ENCODE results near the gene MFAP2. TPM values are rescaled to one million over a fixed set of nuclear protein-coding genes. Genes with fewer than 3 reads are reported as not detected.

The MFAP2 gene
- total and polyA plus RNA-seq, 8 donors = 4.6 to 19.5 (median 8.7) TPM

- TF ChIP-seq, protein P1, sequence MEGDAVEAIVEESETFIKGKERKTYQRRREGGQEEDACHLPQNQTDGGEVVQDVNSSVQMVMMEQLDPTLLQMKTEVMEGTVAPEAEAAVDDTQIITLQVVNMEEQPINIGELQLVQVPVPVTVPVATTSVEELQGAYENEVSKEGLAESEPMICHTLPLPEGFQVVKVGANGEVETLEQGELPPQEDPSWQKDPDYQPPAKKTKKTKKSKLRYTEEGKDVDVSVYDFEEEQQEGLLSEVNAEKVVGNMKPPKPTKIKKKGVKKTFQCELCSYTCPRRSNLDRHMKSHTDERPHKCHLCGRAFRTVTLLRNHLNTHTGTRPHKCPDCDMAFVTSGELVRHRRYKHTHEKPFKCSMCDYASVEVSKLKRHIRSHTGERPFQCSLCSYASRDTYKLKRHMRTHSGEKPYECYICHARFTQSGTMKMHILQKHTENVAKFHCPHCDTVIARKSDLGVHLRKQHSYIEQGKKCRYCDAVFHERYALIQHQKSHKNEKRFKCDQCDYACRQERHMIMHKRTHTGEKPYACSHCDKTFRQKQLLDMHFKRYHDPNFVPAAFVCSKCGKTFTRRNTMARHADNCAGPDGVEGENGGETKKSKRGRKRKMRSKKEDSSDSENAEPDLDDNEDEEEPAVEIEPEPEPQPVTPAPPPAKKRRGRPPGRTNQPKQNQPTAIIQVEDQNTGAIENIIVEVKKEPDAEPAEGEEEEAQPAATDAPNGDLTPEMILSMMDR (IDR thresholded peaks at IDR 0.05) = no peak
- Histone ChIP-seq H3K27ac (peak overlapping the region; percentile 35 to 68 (median 63)), H3K9me3 (no peaks in the 10 kb centered on the region), H3K27me3 (no peaks in the 10 kb centered on the region), H3K36me3 (peaks cover 0 to 10% (median 0%) of the 10 kb centered on the region in 3 donors), H3K4me1 (peaks cover 0 to 5% (median 4%) of the 10 kb centered on the region in 3 donors), H3K4me3 (peak overlapping the region; percentile 7 to 44 (median 34))
- ATAC-seq (no peak), FAIRE-seq (no peak), DNase-seq (no peak)
- 87 to 88% methylated on average over 14 of the region's 14 CpGs for WGBS, 2 donors
- intact Hi-C loops (cut with DNase I) = no loop called here
Observed at GRCh38 chr1:16961297-16962133, 18.9 kb downstream of the MFAP2 start.

DNA sequence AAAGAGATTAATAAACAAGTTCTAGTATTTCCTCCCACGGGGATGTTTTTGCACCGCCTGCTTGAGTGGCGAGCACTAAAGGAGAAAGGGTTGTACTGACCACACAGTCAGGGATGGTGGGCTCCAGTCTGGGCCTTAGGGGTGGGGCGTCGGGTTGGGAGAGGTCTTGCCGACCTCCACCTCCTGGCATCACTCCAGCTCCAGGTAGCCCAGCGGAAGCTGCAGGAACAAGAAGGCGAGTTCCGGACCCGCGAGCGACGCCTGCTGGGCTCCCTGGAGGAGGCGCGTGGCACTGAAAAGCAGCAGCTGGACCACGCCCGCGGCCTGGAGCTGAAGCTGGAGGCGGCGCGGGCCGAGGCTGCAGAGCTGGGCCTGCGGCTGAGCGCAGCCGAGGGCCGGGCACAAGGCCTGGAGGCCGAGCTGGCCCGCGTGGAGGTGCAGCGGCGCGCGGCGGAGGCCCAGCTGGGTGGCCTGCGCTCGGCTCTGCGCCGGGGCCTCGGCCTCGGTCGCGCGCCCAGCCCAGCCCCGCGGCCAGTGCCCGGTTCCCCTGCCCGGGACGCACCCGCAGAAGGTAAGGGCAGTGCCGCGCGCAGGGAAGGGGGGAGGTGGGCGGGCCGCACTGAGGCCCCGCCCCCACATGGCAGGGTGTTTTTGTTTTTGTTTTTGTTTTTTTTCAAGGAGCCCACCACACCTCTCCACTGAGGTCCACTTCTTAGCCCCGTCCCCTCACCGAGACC is 19.7 kb downstream of the MFAP2 start:
- Histone ChIP-seq H3K27me3 (no peaks in the 10 kb centered on the region), H3K9me3 (no peaks in the 10 kb centered on the region), H3K36me3 (peaks cover 0 to 8% (median 0%) of the 10 kb centered on the region in 3 donors), H3K27ac (peak overlapping the region; percentile 35 to 68 (median 63)), H3K4me1 (peaks cover 0 to 5% (median 4%) of the 10 kb centered on the region in 3 donors), H3K4me3 (peak overlapping the region; percentile 7 to 44 (median 34))
- intact Hi-C loops (cut with DNase I) = no loop called here
- FAIRE-seq = no peak
- ATAC-seq = peak; percentile 85 to 91 (median 89)
- peak; percentile 90 to 99 (median 96) for DNase-seq
- 4 to 7% methylated on average over 30 to 54 of the region's 57 CpGs for WGBS, 2 donors
- TF ChIP-seq, protein P1 (IDR thresholded peaks at IDR 0.05) = peak; percentile 50 to 62 (median 56)

DNA sequence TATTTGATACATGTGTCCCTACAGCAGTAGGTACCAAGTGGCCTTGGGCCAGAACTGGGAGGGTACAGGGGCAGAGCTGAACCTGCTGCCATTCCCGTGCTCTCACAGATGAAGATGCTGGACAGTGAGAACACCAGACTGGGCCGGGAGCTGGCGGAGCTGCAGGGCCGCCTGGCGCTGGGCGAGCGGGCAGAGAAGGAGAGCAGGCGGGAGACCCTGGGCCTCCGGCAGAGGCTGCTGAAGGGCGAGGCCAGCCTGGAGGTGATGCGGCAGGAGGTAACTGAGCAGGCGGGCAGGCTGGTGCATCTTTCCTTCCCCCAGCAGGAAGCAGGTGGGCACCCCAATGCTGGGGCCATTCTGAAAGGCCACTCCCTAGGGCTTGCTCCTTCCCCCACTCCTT is 21.9 kb downstream of the MFAP2 start:
- no peaks in the 10 kb centered on the region for H3K27me3 ChIP-seq
- intact Hi-C loops (cut with DNase I) = loop anchor here (5.0 kb wide), 2 partner anchors 84 to 89 kb away; no protein-coding TSS in a partner anchor
- peaks cover 0 to 6% (median 0%) of the 10 kb centered on the region in 3 donors for H3K36me3 ChIP-seq
- DNase-seq (no peak), FAIRE-seq (no peak), ATAC-seq (no peak)
- TF ChIP-seq, protein P1 (IDR thresholded peaks at IDR 0.05) = no peak
- peaks cover 0 to 5% (median 4%) of the 10 kb centered on the region in 3 donors for H3K4me1 ChIP-seq
- no peak overlapping the region for H3K27ac ChIP-seq
- no peak overlapping the region for H3K4me3 ChIP-seq
- 92% methylated on average over 12 of the region's 12 CpGs for WGBS, 2 donors
- H3K9me3 ChIP-seq = no peaks in the 10 kb centered on the region

- no peak for FAIRE-seq
Observed at GRCh38 chr1:16957731-16958130, 22.7 kb downstream of the MFAP2 start.

More at GRCh38 chr1:16957731-16958130, 22.7 kb downstream of the MFAP2 start:
- intact Hi-C loops (cut with DNase I) = loop anchor here (5.0 kb wide), 2 partner anchors 85 to 90 kb away; no protein-coding TSS in a partner anchor
- H3K4me3 ChIP-seq = no peak overlapping the region
- DNase-seq (no peak), ATAC-seq (no peak)
- peaks cover 0 to 5% (median 4%) of the 10 kb centered on the region in 3 donors for H3K4me1 ChIP-seq
- no peaks in the 10 kb centered on the region for H3K27me3 ChIP-seq
- H3K36me3 ChIP-seq = peaks cover 0 to 6% (median 0%) of the 10 kb centered on the region in 3 donors
- TF ChIP-seq, protein P1 (IDR thresholded peaks at IDR 0.05) = no peak
- H3K27ac ChIP-seq = no peak overlapping the region
- 89 to 92% methylated on average over 8 of the region's 8 CpGs for WGBS, 2 donors
- H3K9me3 ChIP-seq = no peaks in the 10 kb centered on the region

Measured in pancreas (tissue), 10 donors.